ENCODE measurements around the gene TPO.

DNA sequence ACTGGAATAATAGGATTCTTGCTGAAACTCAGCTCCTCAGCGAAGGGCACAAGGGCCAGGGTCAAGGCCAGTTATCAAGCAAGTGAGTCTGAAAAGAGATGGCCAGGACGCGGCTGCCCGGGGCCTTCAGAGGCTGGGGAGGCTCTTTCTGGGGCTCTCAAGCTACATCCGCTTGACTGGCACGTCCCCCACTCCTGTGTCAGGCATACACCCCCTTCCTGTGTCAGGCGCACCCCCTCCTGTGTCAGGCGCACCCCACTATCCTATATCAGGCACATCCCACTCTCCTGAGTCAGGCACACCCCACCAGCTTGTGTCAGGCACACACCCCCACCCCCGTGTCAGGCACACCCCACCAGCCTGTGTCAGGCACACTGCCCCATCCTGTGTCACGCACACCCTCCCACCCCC lies 91.8 kb downstream of the TPO start:
- TF ChIP-seq POLR2A (IDR thresholded peaks at IDR 0.05): no peak
- TF ChIP-seq, protein P1, sequence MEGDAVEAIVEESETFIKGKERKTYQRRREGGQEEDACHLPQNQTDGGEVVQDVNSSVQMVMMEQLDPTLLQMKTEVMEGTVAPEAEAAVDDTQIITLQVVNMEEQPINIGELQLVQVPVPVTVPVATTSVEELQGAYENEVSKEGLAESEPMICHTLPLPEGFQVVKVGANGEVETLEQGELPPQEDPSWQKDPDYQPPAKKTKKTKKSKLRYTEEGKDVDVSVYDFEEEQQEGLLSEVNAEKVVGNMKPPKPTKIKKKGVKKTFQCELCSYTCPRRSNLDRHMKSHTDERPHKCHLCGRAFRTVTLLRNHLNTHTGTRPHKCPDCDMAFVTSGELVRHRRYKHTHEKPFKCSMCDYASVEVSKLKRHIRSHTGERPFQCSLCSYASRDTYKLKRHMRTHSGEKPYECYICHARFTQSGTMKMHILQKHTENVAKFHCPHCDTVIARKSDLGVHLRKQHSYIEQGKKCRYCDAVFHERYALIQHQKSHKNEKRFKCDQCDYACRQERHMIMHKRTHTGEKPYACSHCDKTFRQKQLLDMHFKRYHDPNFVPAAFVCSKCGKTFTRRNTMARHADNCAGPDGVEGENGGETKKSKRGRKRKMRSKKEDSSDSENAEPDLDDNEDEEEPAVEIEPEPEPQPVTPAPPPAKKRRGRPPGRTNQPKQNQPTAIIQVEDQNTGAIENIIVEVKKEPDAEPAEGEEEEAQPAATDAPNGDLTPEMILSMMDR (IDR thresholded peaks at IDR 0.05): no peak

Data from Peyer's patch (tissue), 4 donors.